NOMO-1 treated with DMSO at 0.1 percent for 48 hours (cell line): Measurements from ENCODE around the gene BEGAIN.
"Not testable (repeated sequence)": the region's sequence is repeated elsewhere in the genome, so short reads cannot be mapped to it uniquely, and the experiment has no call there.

ENCODE experiments used
- DNase-seq: peaks from one replicate; lab custom pipeline; 2025; ENCODE audit not compliant: unreplicated experiment; lab: John Stamatoyannopoulos, UW

The BEGAIN gene

GRCh38 chr14:100524933-100525243 is 62.3 kb downstream of the BEGAIN start:
- peak; percentile 37 for DNase-seq

- no peak for DNase-seq
Measured at GRCh38 chr14:100524233-100524932, 62.8 kb downstream of the BEGAIN start.

DNA sequence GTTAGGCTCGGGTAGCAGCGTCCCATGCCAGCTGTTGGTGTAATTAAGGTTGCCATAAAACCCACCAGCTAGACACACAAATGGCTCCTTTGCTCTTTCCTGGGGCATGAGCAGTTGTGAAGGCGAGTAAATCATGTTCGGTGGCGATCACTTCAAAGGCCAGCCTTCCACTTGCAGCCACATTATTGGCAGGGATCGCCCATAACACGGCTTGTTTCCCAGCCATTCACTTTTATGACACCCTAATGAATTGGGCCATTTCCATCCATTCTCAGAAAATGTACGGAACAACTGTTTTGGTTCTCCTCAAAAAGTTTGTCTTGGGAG is 63.4 kb downstream of the BEGAIN start:
- no peak for DNase-seq

- no peak for DNase-seq
Measured at GRCh38 chr14:100523131-100523842, 63.9 kb downstream of the BEGAIN start.

- DNase-seq: no peak
Measured at GRCh38 chr14:100522616-100523099, 64.6 kb downstream of the BEGAIN start.

- not testable (repeated sequence) for DNase-seq
Measured at GRCh38 chr14:100506053-100506452, 81.2 kb downstream of the BEGAIN start.

DNA sequence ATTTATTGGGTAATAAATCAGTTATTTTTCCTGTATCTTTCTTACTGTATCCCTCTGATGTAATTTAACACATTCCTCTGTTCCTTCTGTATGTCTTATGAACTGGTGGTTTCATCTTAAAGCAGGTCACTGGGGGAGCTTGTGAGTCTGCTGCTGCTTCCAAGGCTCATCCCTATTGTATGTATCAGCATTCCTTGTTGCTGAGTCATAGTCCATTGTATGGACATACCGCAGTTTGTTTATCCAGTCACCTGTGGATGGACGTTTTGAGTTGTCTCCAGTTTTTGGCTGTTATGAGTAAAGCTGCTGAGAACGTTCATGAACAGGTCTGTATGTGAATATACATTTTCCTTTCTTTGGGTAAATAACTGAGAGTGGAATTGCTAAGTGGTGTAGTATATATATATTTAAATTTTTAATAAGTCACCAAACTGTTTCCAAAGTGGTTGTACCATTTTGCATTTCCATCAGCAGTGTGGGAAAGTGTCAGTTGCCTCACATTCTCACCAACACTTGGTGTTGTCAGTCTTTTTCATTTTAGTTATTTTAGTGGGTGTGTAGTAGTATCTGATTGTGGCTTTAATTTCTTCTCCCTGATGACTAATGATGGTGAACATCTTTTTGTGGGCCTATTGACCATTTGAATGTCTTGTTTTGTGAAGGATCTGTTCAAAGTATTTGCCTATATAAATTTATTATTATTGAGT is 82.7 kb downstream of the BEGAIN start:
- DNase-seq: no peak

DNA sequence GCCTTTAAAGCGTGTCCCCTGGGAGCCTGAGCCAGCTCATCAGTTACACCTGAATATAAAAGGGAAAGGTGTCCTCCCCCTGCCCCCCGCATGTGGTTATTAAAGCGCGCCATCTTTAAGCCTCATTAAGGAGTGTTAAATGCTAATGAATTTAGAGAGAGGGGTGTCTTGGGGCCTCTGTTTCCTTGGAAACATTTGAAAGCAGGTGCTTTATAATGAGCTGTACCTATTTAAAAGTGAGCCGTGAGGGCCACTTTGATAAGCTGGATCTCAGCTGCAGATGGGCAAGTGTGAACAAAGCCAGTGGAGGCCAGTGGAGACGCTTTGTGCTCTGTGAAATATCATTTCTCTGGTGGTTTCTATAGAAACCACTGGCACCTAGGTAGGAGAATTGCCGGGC is 84.0 kb downstream of the BEGAIN start:
- DNase-seq: no peak

- no peak for DNase-seq
Measured at GRCh38 chr14:100502622-100503220, 84.5 kb downstream of the BEGAIN start.

- no peak for DNase-seq
Measured at GRCh38 chr14:100500128-100500527, 87.1 kb downstream of the BEGAIN start.

GRCh38 chr14:100498068-100498467 is 89.1 kb downstream of the BEGAIN start:
- no peak for DNase-seq

GRCh38 chr14:100495917-100496316 is 91.3 kb downstream of the BEGAIN start:
- no peak for DNase-seq

GRCh38 chr14:100494645-100495044 is 92.6 kb downstream of the BEGAIN start:
- DNase-seq: no peak

- DNase-seq: no peak
Measured at GRCh38 chr14:100490252-100490651, 97.0 kb downstream of the BEGAIN start.

DNA sequence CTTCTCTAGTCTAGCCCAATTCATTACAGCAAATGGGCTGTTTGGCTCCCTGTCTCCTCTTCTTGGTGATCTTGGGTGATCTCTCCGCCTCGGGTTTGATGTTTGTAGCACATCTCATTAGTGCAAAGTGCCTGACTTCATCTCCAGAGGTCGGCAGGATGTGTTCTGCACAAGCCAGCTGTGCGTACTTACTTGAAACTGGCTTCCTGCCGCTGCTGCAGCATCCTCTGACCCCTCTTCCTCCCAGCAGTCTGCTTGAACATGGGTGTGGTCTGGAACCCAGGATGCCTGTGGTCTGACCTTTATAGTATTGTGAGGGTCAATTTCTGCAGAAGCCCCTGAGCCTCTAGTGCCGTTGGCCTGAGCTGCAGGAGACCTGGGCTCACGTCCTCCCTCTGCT is 99.2 kb downstream of the BEGAIN start:
- no peak for DNase-seq

- no peak for DNase-seq
Measured at GRCh38 chr14:100487304-100487703, 99.9 kb downstream of the BEGAIN start.
